Right lobe of liver (tissue), 6 donors: ENCODE measurements around the gene NOS1AP. TPM values are rescaled to one million over a fixed set of nuclear protein-coding genes. Genes with fewer than 3 reads are reported as not detected.

Experiments
- ATAC-seq, 4 donors: fragments of 200-7000 bp; cut with Tn5 transposase; one replicate each; pipeline ENCODE4 v1.9.1; 2020; ENCODE audit warnings: mild to moderate bottlenecking in 4 of 4, moderate library complexity in 4 of 4
- DNase-seq, 3 donors: peaks; one replicate each; pipeline ENCODE4 v3.0.0-alpha.2; 2020
- H3K27ac ChIP-seq, 3 donors: fragments of 200-600 bp; one replicate each; pipeline ENCODE4 v1.8.0; 2022
- H3K27me3 ChIP-seq, 2 donors: fragments of 200-600 bp; one replicate each; pipeline ENCODE4 v1.8.0; 2022
- H3K36me3 ChIP-seq, 4 donors: fragments of 200-600 bp; sonication (generic) in 1 of 4; one replicate each; pipeline versions ENCODE4 v1.5.1 to v1.8.0; 2017 to 2022; ENCODE audit warnings: control low read depth in 1 of 4
- H3K4me1 ChIP-seq, 4 donors: fragments of 200-600 bp; sonication (generic) in 1 of 4; one replicate each; pipeline versions ENCODE4 v1.5.1 to v1.8.0; 2017 to 2022; ENCODE audit warnings: control low read depth in 1 of 4
- H3K4me3 ChIP-seq, 3 donors: fragments of 200-600 bp; one replicate each; pipeline ENCODE4 v1.8.0; 2022
- H3K9me3 ChIP-seq, 4 donors: fragments of 200-600 bp; sonication (generic) in 1 of 4; one replicate each; pipeline versions ENCODE4 v1.5.1 to v1.8.0; 2017 to 2022; ENCODE audit warnings: control low read depth in 1 of 4
- CTCF ChIP-seq, 4 donors: fragments of 200-600 bp in 3 of 4; fragments of 450-650 bp in 1 of 4; IDR thresholded peaks; one replicate each; pipeline versions ENCODE4 v1.5.1 to v1.8.0; 2016 to 2022; ENCODE audit warnings: antibody characterized with exemption in 4 of 4, mild to moderate bottlenecking in 2 of 4
- POLR2A ChIP-seq: fragments of 450-650 bp; IDR thresholded peaks from one replicate; pipeline ENCODE4 v1.6.1; 2017; ENCODE audit warnings: antibody characterized with exemption, mild to moderate bottlenecking
- WGBS: methylation state at CpG from one replicate; pipeline ENCODE4 v1.1.6; 2018; ENCODE audit warnings: low coverage, low lambda C conversion rate; ENCODE audit not compliant: insufficient coverage; ENCODE audit errors: missing lambda C conversion rate; 5-methylcytosine and 5-hydroxymethylcytosine counted together
- intact Hi-C, 2 donors: fragments of 100-400 bp; cut with DNase I; formaldehyde crosslinking; loops; one replicate each; pipeline versions ENCODE4 v1.11.2 to v1.14.1; 2022
- total RNA-seq, 6 experiments: library from RNA; depleted of rRNA in 2 of 6; stranded (reverse); fragments of >200 nt in 2 of 6; fragmentation: NEBNext Ultra II Directional in 3 of 6; extraction: Animal tissue kit (Norgen Biotek cat#: 25700) in 3 of 6; gene quantifications; one replicate each; pipeline versions ENCODE4 v1.1.0 to v1.2.4, GENCODE V29; 2016 to 2023
- donor health status: DM: no; HTN: yes; CAD: no.
- donor health status: DM: no; HTN: no; CAD: no.
- donor health status: DM: no; HTN: no; CAD: no.
- donor health status: DM: no; HTN: yes; CAD: no.
- donor health status: DM: no; HTN: yes; CAD: no.

The NOS1AP gene
- total RNA-seq, 6 experiments from 2014 or later = 4.7 to 24.8 (median 11.6) TPM

- H3K27me3 ChIP-seq = no peaks in the 10 kb centered on the region
These were observed 300.7 kb downstream of the NOS1AP start for GRCh38 chr1:162370161-162370560.

GRCh38 chr1:162370721-162371120, 301.2 kb downstream of the NOS1AP start:
- Histone ChIP-seq H3K4me3 (no peak overlapping the region), H3K27me3 (no peaks in the 10 kb centered on the region), H3K9me3 (no peaks in the 10 kb centered on the region), H3K27ac (peak overlapping the region; percentile 28 to 94 (median 93)), H3K36me3 (peaks cover 0 to 8% (median 2%) of the 10 kb centered on the region in 4 donors), H3K4me1 (peaks cover 0 to 55% (median 29%) of the 10 kb centered on the region in 4 donors)
- DNase-seq = no peak
- WGBS = 97% methylated on average over 3 of the region's 3 CpGs
- no peak for ATAC-seq
- intact Hi-C loops = no loop called here
- TF ChIP-seq CTCF (IDR thresholded peaks at IDR 0.05) (no peak), POLR2A (no peak)

More at GRCh38 chr1:162370161-162370560, 300.7 kb downstream of the NOS1AP start:
- H3K27ac ChIP-seq = peak overlapping the region; percentile 28 to 94 (median 93)
- no peaks in the 10 kb centered on the region for H3K9me3 ChIP-seq
- ATAC-seq (no peak), DNase-seq (no peak)
- peaks cover 0 to 59% (median 31%) of the 10 kb centered on the region in 4 donors for H3K4me1 ChIP-seq
- whole genome bisulfite sequencing = 92% methylated on average over 1 of the region's 1 CpG
- intact Hi-C loops = no loop called here
- no peak for TF ChIP-seq POLR2A
- no peak for TF ChIP-seq CTCF (IDR thresholded peaks at IDR 0.05)
- H3K4me3 ChIP-seq = no peak overlapping the region
- peaks cover 0 to 8% (median 2%) of the 10 kb centered on the region in 4 donors for H3K36me3 ChIP-seq

GRCh38 chr1:162371611-162372010, 302.1 kb downstream of the NOS1AP start:
- WGBS = 78% methylated on average over 3 of the region's 6 CpGs
- no peak for TF ChIP-seq POLR2A
- no peak for TF ChIP-seq CTCF (IDR thresholded peaks at IDR 0.05)
- peak overlapping the region; percentile 83 to 94 (median 93) for H3K27ac ChIP-seq
- H3K27me3 ChIP-seq = no peaks in the 10 kb centered on the region
- H3K4me3 ChIP-seq = no peak overlapping the region
- intact Hi-C loops = no loop called here
- peak in 1 of 4 donors; percentile 2 for ATAC-seq
- no peak for DNase-seq
- H3K9me3 ChIP-seq = no peaks in the 10 kb centered on the region
- H3K36me3 ChIP-seq = peaks cover 0 to 8% (median 2%) of the 10 kb centered on the region in 4 donors
- peaks cover 0 to 47% (median 25%) of the 10 kb centered on the region in 4 donors for H3K4me1 ChIP-seq

GRCh38 chr1:162372159-162373071, 302.9 kb downstream of the NOS1AP start:
- H3K27me3 ChIP-seq = no peaks in the 10 kb centered on the region
- ATAC-seq (peak; percentile 87 to 95 (median 91)), DNase-seq (peak; percentile 90 to 98 (median 96))
- peaks cover 0 to 40% (median 21%) of the 10 kb centered on the region in 4 donors for H3K4me1 ChIP-seq
- intact Hi-C loops = no loop called here
- TF ChIP-seq CTCF (IDR thresholded peaks at IDR 0.05) (no peak), POLR2A (peak; percentile 35)
- no peaks in the 10 kb centered on the region for H3K9me3 ChIP-seq
- H3K4me3 ChIP-seq = no peak overlapping the region
- peaks cover 0 to 3% (median 0%) of the 10 kb centered on the region in 4 donors for H3K36me3 ChIP-seq
- WGBS = 24% methylated on average over 7 of the region's 13 CpGs
- H3K27ac ChIP-seq = peak overlapping the region; percentile 83 to 94 (median 93)
